H9 (cell line): ENCODE measurements around the gene OR4C45. TPM values are rescaled to one million over a fixed set of nuclear protein-coding genes. Genes with fewer than 3 reads are reported as not detected.

Experiments used
- DNase-seq: peaks from one replicate; pipeline ENCODE4 v3.0.0-alpha.2; 2017
- H2AFZ ChIP-seq: one replicate; pipeline ENCODE4 v1.6.1; 2013; ENCODE audit warnings: mild to moderate bottlenecking, low read length, control low read depth, moderate library complexity
- H2AK5ac ChIP-seq: 2 replicates; pipeline ENCODE4 v1.6.1; 2013; ENCODE audit warnings: low read length, control low read depth, mixed read lengths; ENCODE audit not compliant: insufficient read length
- H2BK120ac ChIP-seq: one replicate; pipeline ENCODE4 v1.6.1; 2013; ENCODE audit warnings: low read depth, mild to moderate bottlenecking, low read length, control low read depth, inconsistent platforms; ENCODE audit not compliant: poor library complexity, severe bottlenecking
- H2BK12ac ChIP-seq: 2 replicates; pipeline ENCODE4 v1.6.1; 2013; ENCODE audit warnings: low read length, control low read depth, mixed read lengths, low read depth; ENCODE audit not compliant: insufficient read length
- H2BK15ac ChIP-seq: 2 replicates; pipeline ENCODE4 v1.6.1; 2013; ENCODE audit warnings: low read depth, low read length, control low read depth
- H2BK20ac ChIP-seq: one replicate; pipeline ENCODE4 v1.6.1; 2013; ENCODE audit warnings: low read depth, mild to moderate bottlenecking, low read length, control low read depth, inconsistent platforms; ENCODE audit not compliant: poor library complexity, severe bottlenecking
- H2BK5ac ChIP-seq: 2 replicates; pipeline ENCODE4 v1.6.1; 2013; ENCODE audit warnings: low read length, control low read depth, mixed read lengths; ENCODE audit not compliant: insufficient read length
- H3K14ac ChIP-seq: 2 replicates; pipeline ENCODE4 v1.6.1; 2013; ENCODE audit warnings: low read length, control low read depth; ENCODE audit not compliant: insufficient read depth
- H3K18ac ChIP-seq: 2 replicates; pipeline ENCODE4 v1.6.1; 2013; ENCODE audit warnings: low read depth, mild to moderate bottlenecking, mixed read lengths, low read length, control low read depth; ENCODE audit not compliant: insufficient read length
- H3K23ac ChIP-seq: 2 replicates; pipeline ENCODE4 v1.6.1; 2013; ENCODE audit warnings: low read length, control low read depth, mixed read lengths, low read depth; ENCODE audit not compliant: insufficient read length
- H3K23me2 ChIP-seq: 2 replicates; pipeline ENCODE4 v1.6.1; 2013; ENCODE audit warnings: low read depth, mild to moderate bottlenecking, mixed read lengths, low read length, control low read depth; ENCODE audit not compliant: insufficient read length, poor library complexity, severe bottlenecking
- H3K27ac ChIP-seq: 2 replicates; pipeline ENCODE4 v1.5.1; 2013; ENCODE audit warnings: low read length, control low read depth, mixed read lengths, low read depth; ENCODE audit not compliant: insufficient read length
- H3K27me3 ChIP-seq: 2 replicates; pipeline ENCODE4 v1.6.1; 2013; ENCODE audit warnings: low read length, control low read depth, inconsistent platforms; ENCODE audit not compliant: insufficient read depth
- H3K4ac ChIP-seq: 2 replicates; pipeline ENCODE4 v1.6.1; 2013; ENCODE audit warnings: low read depth, mild to moderate bottlenecking, control low read depth, inconsistent platforms, low read length, moderate library complexity
- H3K4me1 ChIP-seq: 2 replicates; pipeline ENCODE4 v1.6.1; 2013; ENCODE audit warnings: low read length, control low read depth, inconsistent platforms; ENCODE audit not compliant: insufficient read depth
- H3K4me2 ChIP-seq: 2 replicates; pipeline ENCODE4 v1.6.1; 2013; ENCODE audit warnings: low read length, control low read depth, mixed read lengths; ENCODE audit not compliant: insufficient read length, insufficient read depth
- H3K56ac ChIP-seq: 2 replicates; pipeline ENCODE4 v1.6.1; 2013; ENCODE audit warnings: low read depth, mild to moderate bottlenecking, mixed read lengths, low read length, control low read depth; ENCODE audit not compliant: insufficient read length
- H3K79me1 ChIP-seq: 2 replicates; pipeline ENCODE4 v1.6.1; 2013; ENCODE audit warnings: low read depth, mild to moderate bottlenecking, moderate library complexity, low read length, control low read depth, inconsistent platforms; ENCODE audit not compliant: insufficient read depth, poor library complexity, severe bottlenecking
- H3K79me2 ChIP-seq: 2 replicates; pipeline ENCODE4 v1.6.1; 2013; ENCODE audit warnings: low read length, control low read depth, inconsistent platforms; ENCODE audit not compliant: insufficient read depth
- H3K9ac ChIP-seq: 2 replicates; pipeline ENCODE4 v1.6.1; 2013; ENCODE audit warnings: low read length, control low read depth, mixed read lengths; ENCODE audit not compliant: insufficient read length; ENCODE audit errors: extremely low read depth
- H3K9me3 ChIP-seq: one replicate; pipeline ENCODE4 v1.6.1; 2013; ENCODE audit warnings: low read depth, low read length, inconsistent platforms; ENCODE audit not compliant: control insufficient read depth
- H3T11ph ChIP-seq: one replicate; pipeline ENCODE4 v1.6.1; 2013; ENCODE audit warnings: mild to moderate bottlenecking, low read length, control low read depth, inconsistent platforms
- H4K20me1 ChIP-seq: one replicate; pipeline ENCODE4 v1.6.1; 2013; ENCODE audit not compliant: control insufficient read depth, insufficient read length, insufficient read depth
- H4K5ac ChIP-seq: 2 replicates; pipeline ENCODE4 v1.6.1; 2013; ENCODE audit warnings: low read depth, mild to moderate bottlenecking, mixed read lengths, low read length, control low read depth; ENCODE audit not compliant: insufficient read length
- H4K8ac ChIP-seq: replicated peaks from 2 replicates; pipeline ENCODE4 v1.6.1; 2013; ENCODE audit warnings: low read length, control low read depth, mixed read lengths, low read depth; ENCODE audit not compliant: insufficient read length
- H4K91ac ChIP-seq: 2 replicates; pipeline ENCODE4 v1.6.1; 2013; ENCODE audit warnings: low read depth, mild to moderate bottlenecking, moderate library complexity, mixed read lengths, low read length, control low read depth; ENCODE audit not compliant: insufficient read length
- H3K27ac Mint-ChIP-seq, 3 experiments: 2 replicates in 2 of 3; 3 replicates in 1 of 3; pipeline ENCODE4 v1.8.0; 2020 to 2021; ENCODE audit warnings: mixed read lengths in 3 of 3, mild to moderate bottlenecking in 1 of 3, moderate library complexity in 1 of 3
- H3K27me3 Mint-ChIP-seq: 2 replicates; pipeline ENCODE4 v1.8.0; 2021; ENCODE audit warnings: low read depth, mild to moderate bottlenecking, moderate library complexity, mixed read lengths
- H3K36me3 Mint-ChIP-seq, 3 experiments: 2 replicates in 2 of 3; 3 replicates in 1 of 3; pipeline ENCODE4 v1.8.0; 2020 to 2021; ENCODE audit warnings: low read depth in 3 of 3, mixed read lengths in 3 of 3; ENCODE audit not compliant: insufficient read depth in 1 of 3
- H3K4me1 Mint-ChIP-seq, 2 experiments: 2 replicates each; pipeline ENCODE4 v1.8.0; 2020; ENCODE audit warnings: mixed read lengths in 2 of 2
- H3K4me3 Mint-ChIP-seq, 2 experiments: 2 replicates in 1 of 2; 3 replicates in 1 of 2; pipeline ENCODE4 v1.8.0; 2020 to 2021; ENCODE audit warnings: mild to moderate bottlenecking in 2 of 2, mixed read lengths in 2 of 2, moderate library complexity in 1 of 2
- H3K9me3 Mint-ChIP-seq, 2 experiments: 2 replicates in 1 of 2; 3 replicates in 1 of 2; pipeline ENCODE4 v1.8.0; 2020; ENCODE audit warnings: mild to moderate bottlenecking in 2 of 2, mixed read lengths in 2 of 2, moderate library complexity in 1 of 2
- CTCF ChIP-seq: fragments of 200-600 bp; sonication (generic); conservative IDR thresholded peaks from 3 replicates; pipeline ENCODE4 v1.8.0; 2021; ENCODE audit warnings: antibody characterized with exemption, mild to moderate bottlenecking
- total RNA-seq: library from RNA; stranded (reverse); gene quantifications from 2 replicates; pipeline ENCODE4 v1.2.1, GENCODE V29; 2021

The OR4C45 gene
- total RNA-seq, 1 experiment from 2014 or later, result not detected

- Histone ChIP-seq H3K14ac (no peak overlapping the region), H4K5ac (no peak overlapping the region), H2BK5ac (no peak overlapping the region), H4K91ac (no peak overlapping the region), H3K9ac (no peak overlapping the region), H2BK20ac (no peak overlapping the region), H3K27me3 (no peaks in the 10 kb centered on the region), H2BK120ac (no peak overlapping the region), H2BK12ac (no peak overlapping the region), H4K8ac (no peak overlapping the region), H3K4me1 (no peaks in the 10 kb centered on the region), H3K4ac (no peak overlapping the region), H3K23me2 (no peaks in the 10 kb centered on the region), H2AFZ (no peak overlapping the region), H3K18ac (no peak overlapping the region), H2BK15ac (no peak overlapping the region), H3K23ac (no peak overlapping the region), H3K4me2 (no peak overlapping the region), H3K56ac (no peak overlapping the region), H3K79me1 (no peaks in the 10 kb centered on the region), H3T11ph (no peak overlapping the region), H3K27ac (no peak overlapping the region), H4K20me1 (no peaks in the 10 kb centered on the region), H2AK5ac (no peak overlapping the region), H3K9me3 (peaks cover 96% of the 10 kb centered on the region), H3K79me2 (no peaks in the 10 kb centered on the region)
- Mint-ChIP-seq H3K4me1 (no peaks in the 10 kb centered on the region), H3K27me3 (peaks cover 9% of the 10 kb centered on the region), H3K36me3 (peaks cover 32 to 39% (median 34%) of the 10 kb centered on the region in 3 experiments), H3K4me3 (no peak overlapping the region), H3K27ac (no peak overlapping the region), H3K9me3 (peaks cover 93 to 94% of the 10 kb centered on the region in 2 experiments)
- no peak for TF ChIP-seq CTCF
- DNase-seq, result no peak
These were observed 47.6 kb downstream of the OR4C45 start for GRCh38 chr11:50080256-50080655.

Other genes starting within 250 kb of the OR4C45 start
- gene OR4C13, start 80.5 kb upstream of the OR4C45 start, total RNA-seq, result not detected in 2 replicates
- gene OR4C12, start 50.3 kb upstream of the OR4C45 start, total RNA-seq, result not detected in 2 replicates